Activated CD4-positive, alpha-beta T cell treated with anti-CD3 and anti-CD28 coated beads for 36 hours (primary cell): ENCODE results near the gene TRAF6. TPM values are rescaled to one million over a fixed set of nuclear protein-coding genes. Genes with fewer than 3 reads are reported as not detected.

Experiments used
- ATAC-seq: fragments of 200-7000 bp; cut with Tn5 transposase; one replicate; pipeline ENCODE4 v1.10.0; 2021; ENCODE audit warnings: mild to moderate bottlenecking, moderate library complexity
- CTCF ChIA-PET: fragments of 350-600 bp; sonication (Branson Sonifier 250); formaldehyde crosslinking; loops from one replicate; lab custom pipeline; 2021; ENCODE audit warnings: antibody characterized with exemption; lab: Charles Lee
- POLR2A ChIA-PET: fragments of 350-600 bp; sonication (Branson Sonifier 250); formaldehyde crosslinking; loops from one replicate; lab custom pipeline; 2021; ENCODE audit warnings: antibody characterized with exemption, inconsistent platforms; lab: Charles Lee
- DNase-seq: peaks from one replicate; pipeline ENCODE4 v3.0.0-alpha.2; 2020
- H3K27ac Mint-ChIP-seq: one replicate; pipeline ENCODE4 v1.8.0; 2021; ENCODE audit warnings: mixed read lengths
- H3K27me3 Mint-ChIP-seq: one replicate; pipeline ENCODE4 v1.8.0; 2021; ENCODE audit warnings: mixed read lengths
- H3K36me3 Mint-ChIP-seq: one replicate; pipeline ENCODE4 v1.8.0; 2021; ENCODE audit warnings: low read depth, mixed read lengths
- H3K4me1 Mint-ChIP-seq: one replicate; pipeline ENCODE4 v1.8.0; 2021; ENCODE audit warnings: mixed read lengths
- H3K4me3 Mint-ChIP-seq: one replicate; pipeline ENCODE4 v1.8.0; 2021; ENCODE audit warnings: mild to moderate bottlenecking, moderate library complexity, mixed read lengths
- H3K9me3 Mint-ChIP-seq: one replicate; pipeline ENCODE4 v1.8.0; 2021; ENCODE audit warnings: low read depth, mixed read lengths
- intact Hi-C, 2 experiments: fragments of 100-400 bp; cut with DNase I in 1 of 2; cut with micrococcal nuclease in 1 of 2; formaldehyde crosslinking; loops; one replicate each; pipeline versions ENCODE4 v1.14.2 to v1.15.1; 2022 to 2024; cut with DNase I, micrococcal nuclease
- total RNA-seq, 2 experiments: library from RNA; stranded (reverse); gene quantifications; one replicate each; pipeline ENCODE4 v1.2.3, GENCODE V29; 2021

TRAF6 gene
- total RNA-seq, 2 experiments from 2014 or later: 11.1 to 12.5 TPM

GRCh38 chr11:36460220-36460619 is 49.9 kb downstream of the TRAF6 start:
- H3K4me3 Mint-ChIP-seq: no peak overlapping the region
- ATAC-seq (no peak), DNase-seq (no peak)
- H3K27ac Mint-ChIP-seq: no peak overlapping the region
- intact Hi-C loops: no loop called here
- H3K9me3 Mint-ChIP-seq: no peaks in the 10 kb centered on the region
- peaks cover 4% of the 10 kb centered on the region for H3K4me1 Mint-ChIP-seq
- ChIA-PET CTCF (interaction anchor here (0.5 to 1.2 kb wide), 3 partner anchors 33 to 1516 kb away, joined by 3 read pairs; no protein-coding TSS in a partner anchor), POLR2A (no interaction called here)
- peaks cover 6% of the 10 kb centered on the region for H3K36me3 Mint-ChIP-seq
- H3K27me3 Mint-ChIP-seq: peaks cover 2% of the 10 kb centered on the region

GRCh38 chr11:36459046-36459445 is 51.0 kb downstream of the TRAF6 start:
- Mint-ChIP-seq H3K4me1 (peaks cover 4% of the 10 kb centered on the region), H3K27me3 (peaks cover 2% of the 10 kb centered on the region), H3K9me3 (no peaks in the 10 kb centered on the region), H3K36me3 (peaks cover 6% of the 10 kb centered on the region), H3K27ac (no peak overlapping the region), H3K4me3 (no peak overlapping the region)
- intact Hi-C loops: no loop called here
- CTCF ChIA-PET: interaction anchor here (0.8 kb wide), 1 partner anchor 128 kb away, joined by 3 read pairs; no protein-coding TSS in a partner anchor
- POLR2A ChIA-PET: no interaction called here
- no peak for DNase-seq
- no peak for ATAC-seq

- no peaks in the 10 kb centered on the region for H3K9me3 Mint-ChIP-seq
- ChIA-PET POLR2A (no interaction called here), CTCF (interaction anchor here (0.8 kb wide), 1 partner anchor 128 kb away, joined by 3 read pairs; no protein-coding TSS in a partner anchor)
- DNase-seq (no peak), ATAC-seq (no peak)
- intact Hi-C loops: no loop called here
- peaks cover 12% of the 10 kb centered on the region for H3K36me3 Mint-ChIP-seq
- H3K4me3 Mint-ChIP-seq: no peak overlapping the region
- no peak overlapping the region for H3K27ac Mint-ChIP-seq
- peaks cover 2% of the 10 kb centered on the region for H3K27me3 Mint-ChIP-seq
- H3K4me1 Mint-ChIP-seq: peaks cover 8% of the 10 kb centered on the region
Observed at GRCh38 chr11:36458129-36458915, 51.8 kb downstream of the TRAF6 start.

- CTCF ChIA-PET: interaction anchor here (0.6 kb wide), 1 partner anchor 19 kb away, joined by 3 read pairs; no protein-coding TSS in a partner anchor
- Mint-ChIP-seq H3K4me3 (no peak overlapping the region), H3K9me3 (no peaks in the 10 kb centered on the region), H3K36me3 (peaks cover 12% of the 10 kb centered on the region), H3K4me1 (peaks cover 30% of the 10 kb centered on the region), H3K27me3 (no peaks in the 10 kb centered on the region), H3K27ac (no peak overlapping the region)
- ATAC-seq (no peak), DNase-seq (no peak)
- POLR2A ChIA-PET: no interaction called here
- intact Hi-C loops: no loop called here
Observed at GRCh38 chr11:36456156-36456555, 53.9 kb downstream of the TRAF6 start.

GRCh38 chr11:36455658-36456111 is 54.4 kb downstream of the TRAF6 start:
- DNase-seq (no peak), ATAC-seq (no peak)
- intact Hi-C loops: no loop called here
- CTCF ChIA-PET: interaction anchor here (0.6 kb wide), 1 partner anchor 20 kb away, joined by 3 read pairs; no protein-coding TSS in a partner anchor
- Mint-ChIP-seq H3K9me3 (no peaks in the 10 kb centered on the region), H3K4me3 (no peak overlapping the region), H3K27ac (no peak overlapping the region), H3K27me3 (no peaks in the 10 kb centered on the region), H3K4me1 (peaks cover 35% of the 10 kb centered on the region), H3K36me3 (peaks cover 12% of the 10 kb centered on the region)
- POLR2A ChIA-PET: no interaction called here

- DNase-seq (no peak), ATAC-seq (no peak)
- Mint-ChIP-seq H3K36me3 (peaks cover 12% of the 10 kb centered on the region), H3K4me1 (peaks cover 37% of the 10 kb centered on the region), H3K27ac (no peak overlapping the region), H3K9me3 (no peaks in the 10 kb centered on the region), H3K27me3 (no peaks in the 10 kb centered on the region), H3K4me3 (no peak overlapping the region)
- ChIA-PET POLR2A (no interaction called here), CTCF (interaction anchor here (0.7 kb wide), 1 partner anchor 55 kb away, joined by 3 read pairs; the partner anchor contains the start of gene TRAF6)
- intact Hi-C loops: no loop called here
Observed at GRCh38 chr11:36454941-36455631, 55.0 kb downstream of the TRAF6 start.

- Mint-ChIP-seq H3K27ac (no peak overlapping the region), H3K27me3 (no peaks in the 10 kb centered on the region), H3K9me3 (no peaks in the 10 kb centered on the region), H3K36me3 (peaks cover 16% of the 10 kb centered on the region), H3K4me3 (no peak overlapping the region), H3K4me1 (peaks cover 42% of the 10 kb centered on the region)
- intact Hi-C loops: no loop called here
- ChIA-PET CTCF (interaction anchor here (0.7 kb wide), 1 partner anchor 56 kb away, joined by 3 read pairs; the partner anchor contains the start of gene TRAF6), POLR2A (no interaction called here)
- ATAC-seq (no peak), DNase-seq (no peak)
Observed at GRCh38 chr11:36454551-36454940, 55.5 kb downstream of the TRAF6 start.

- H3K36me3 Mint-ChIP-seq: peaks cover 19% of the 10 kb centered on the region
- H3K27ac Mint-ChIP-seq: no peak overlapping the region
- DNase-seq: no peak
- CTCF ChIA-PET: interaction anchor here (0.8 to 2.5 kb wide), 6 partner anchors 8 to 161 kb away, joined by 3 to 10 read pairs (median 7); no protein-coding TSS in a partner anchor
- peaks cover 47% of the 10 kb centered on the region for H3K4me1 Mint-ChIP-seq
- no peaks in the 10 kb centered on the region for H3K27me3 Mint-ChIP-seq
- intact Hi-C loops: no loop called here
- no peaks in the 10 kb centered on the region for H3K9me3 Mint-ChIP-seq
- POLR2A ChIA-PET: no interaction called here
- no peak overlapping the region for H3K4me3 Mint-ChIP-seq
- ATAC-seq: peak; percentile 30
Observed at GRCh38 chr11:36453678-36454077, 56.4 kb downstream of the TRAF6 start.

- peaks cover 47% of the 10 kb centered on the region for H3K4me1 Mint-ChIP-seq
- no peak for ATAC-seq
- intact Hi-C loops: no loop called here
Observed at GRCh38 chr11:36452961-36453360, 57.1 kb downstream of the TRAF6 start.

GRCh38 chr11:36452236-36452940 is 57.7 kb downstream of the TRAF6 start:
- Mint-ChIP-seq H3K27ac (peak overlapping the region; percentile 4), H3K36me3 (peaks cover 26% of the 10 kb centered on the region), H3K27me3 (no peaks in the 10 kb centered on the region), H3K4me3 (no peak overlapping the region), H3K9me3 (no peaks in the 10 kb centered on the region), H3K4me1 (peaks cover 47% of the 10 kb centered on the region)
- DNase-seq (peak; percentile 47), ATAC-seq (peak; percentile 40)
- ChIA-PET CTCF (interaction anchor here (0.6 to 2.5 kb wide), 10 partner anchors 10 to 162 kb away, joined by 3 to 10 read pairs (median 4); no protein-coding TSS in a partner anchor), POLR2A (no interaction called here)
- intact Hi-C loops: no loop called here

More at GRCh38 chr11:36452961-36453360, 57.1 kb downstream of the TRAF6 start:
- no peak overlapping the region for H3K4me3 Mint-ChIP-seq
- DNase-seq: no peak
- CTCF ChIA-PET: interaction anchor here (0.9 to 2.5 kb wide), 8 partner anchors 9 to 160 kb away, joined by 3 to 10 read pairs (median 4); no protein-coding TSS in a partner anchor
- no peak overlapping the region for H3K27ac Mint-ChIP-seq
- no peaks in the 10 kb centered on the region for H3K27me3 Mint-ChIP-seq
- peaks cover 26% of the 10 kb centered on the region for H3K36me3 Mint-ChIP-seq
- no peaks in the 10 kb centered on the region for H3K9me3 Mint-ChIP-seq
- POLR2A ChIA-PET: no interaction called here

- Mint-ChIP-seq H3K4me3 (no peak overlapping the region), H3K27ac (no peak overlapping the region), H3K4me1 (peaks cover 47% of the 10 kb centered on the region), H3K36me3 (peaks cover 27% of the 10 kb centered on the region), H3K27me3 (no peaks in the 10 kb centered on the region), H3K9me3 (no peaks in the 10 kb centered on the region)
- CTCF ChIA-PET: interaction anchor here (0.9 to 2.5 kb wide), 4 partner anchors 14 to 161 kb away, joined by 3 to 9 read pairs (median 6); no protein-coding TSS in a partner anchor
- DNase-seq (no peak), ATAC-seq (no peak)
- intact Hi-C loops: no loop called here
- POLR2A ChIA-PET: no interaction called here
Observed at GRCh38 chr11:36451681-36452080, 58.4 kb downstream of the TRAF6 start.
